Trophoblast cell (in vitro differentiated cells and primary cell): ENCODE data around the gene UGT1A8.

ENCODE experiments used
- DNase-seq, 2 donors: peaks; one replicate each; pipeline ENCODE4 v3.0.0-alpha.2; 2016
- H2AFZ ChIP-seq: 2 replicates; pipeline ENCODE4 v1.6.1; 2013; ENCODE audit warnings: low read length, moderate library complexity, mild to moderate bottlenecking; ENCODE audit not compliant: insufficient read depth, poor library complexity
- H2AK5ac ChIP-seq: 2 replicates; pipeline ENCODE4 v1.6.1; 2013; ENCODE audit warnings: mild to moderate bottlenecking, low read length
- H2BK120ac ChIP-seq: 2 replicates; pipeline ENCODE4 v1.6.1; 2013; ENCODE audit warnings: low read length, mild to moderate bottlenecking, moderate library complexity; ENCODE audit not compliant: insufficient read depth, poor library complexity
- H2BK12ac ChIP-seq: 2 replicates; pipeline ENCODE4 v1.6.1; 2013; ENCODE audit warnings: mild to moderate bottlenecking, low read length, moderate library complexity
- H2BK5ac ChIP-seq: 2 replicates; pipeline ENCODE4 v1.6.1; 2013; ENCODE audit warnings: low read length, low read depth, moderate library complexity, mild to moderate bottlenecking; ENCODE audit not compliant: poor library complexity
- H3K14ac ChIP-seq: 2 replicates; pipeline ENCODE4 v1.6.1; 2013; ENCODE audit warnings: mild to moderate bottlenecking, low read length
- H3K18ac ChIP-seq: 2 replicates; pipeline ENCODE4 v1.6.1; 2013; ENCODE audit warnings: mild to moderate bottlenecking, low read length
- H3K23ac ChIP-seq: 2 replicates; pipeline ENCODE4 v1.6.1; 2013; ENCODE audit warnings: low read length
- H3K27ac ChIP-seq: 2 replicates; pipeline ENCODE4 v1.5.1; 2013; ENCODE audit warnings: low read depth, mild to moderate bottlenecking, inconsistent platforms, low read length, moderate library complexity
- H3K27me3 ChIP-seq: 2 replicates; pipeline ENCODE4 v1.6.1; 2013; ENCODE audit warnings: inconsistent platforms, mild to moderate bottlenecking, low read length, moderate library complexity; ENCODE audit not compliant: insufficient read depth
- H3K36me3 ChIP-seq, 2 experiments: 1 replicate in 1 of 2; 2 replicates in 1 of 2; pipeline ENCODE4 v1.6.1; 2013; ENCODE audit warnings: low read length in 2 of 2, mild to moderate bottlenecking in 2 of 2, moderate library complexity in 1 of 2; ENCODE audit not compliant: insufficient read depth in 2 of 2, control insufficient read depth in 1 of 2
- H3K4ac ChIP-seq: 2 replicates; pipeline ENCODE4 v1.6.1; 2013; ENCODE audit warnings: low read depth, mild to moderate bottlenecking, low read length, moderate library complexity
- H3K4me1 ChIP-seq, 2 experiments: 1 replicate in 1 of 2; 2 replicates in 1 of 2; pipeline ENCODE4 v1.6.1; 2013; ENCODE audit warnings: low read length in 2 of 2, mild to moderate bottlenecking in 2 of 2, moderate library complexity in 1 of 2; ENCODE audit not compliant: insufficient read depth in 2 of 2, control insufficient read depth in 1 of 2
- H3K4me2 ChIP-seq: 2 replicates; pipeline ENCODE4 v1.6.1; 2013; ENCODE audit warnings: inconsistent platforms, mild to moderate bottlenecking, low read length, moderate library complexity
- H3K4me3 ChIP-seq: 2 replicates; pipeline ENCODE4 v1.5.1; 2013; ENCODE audit warnings: mild to moderate bottlenecking, low read depth, low read length, inconsistent platforms
- H3K79me1 ChIP-seq: one replicate; pipeline ENCODE4 v1.6.1; 2013; ENCODE audit warnings: low read length
- H3K79me2 ChIP-seq: 2 replicates; pipeline ENCODE4 v1.6.1; 2013; ENCODE audit warnings: low read length, mild to moderate bottlenecking; ENCODE audit not compliant: control insufficient read depth, insufficient read depth, poor library complexity
- H3K9ac ChIP-seq: 2 replicates; pipeline ENCODE4 v1.6.1; 2013; ENCODE audit warnings: mild to moderate bottlenecking, low read length
- H3K9me3 ChIP-seq: 2 replicates; pipeline ENCODE4 v1.6.1; 2013; ENCODE audit warnings: low read depth, mild to moderate bottlenecking, control low read depth, inconsistent platforms, low read length; ENCODE audit not compliant: insufficient read depth
- H4K12ac ChIP-seq: 2 replicates; pipeline ENCODE4 v1.6.1; 2013; ENCODE audit warnings: low read depth, mild to moderate bottlenecking, low read length, moderate library complexity
- H4K8ac ChIP-seq: 2 replicates; pipeline ENCODE4 v1.6.1; 2013; ENCODE audit warnings: low read depth, mild to moderate bottlenecking, low read length, moderate library complexity
- H4K91ac ChIP-seq: one replicate; pipeline ENCODE4 v1.6.1; 2013; ENCODE audit warnings: low read depth, mild to moderate bottlenecking, low read length, moderate library complexity
- WGBS: extraction: QIAGEN DNeasy Blood & Tissue Kit; methylation state at CpG from one replicate; pipeline ENCODE4 v1.1.7; 2013; ENCODE audit warnings: missing lambda C conversion rate; ENCODE audit not compliant: insufficient read length, insufficient coverage; ENCODE audit errors: extremely low coverage; 5-methylcytosine and 5-hydroxymethylcytosine counted together

The UGT1A8 gene

DNA sequence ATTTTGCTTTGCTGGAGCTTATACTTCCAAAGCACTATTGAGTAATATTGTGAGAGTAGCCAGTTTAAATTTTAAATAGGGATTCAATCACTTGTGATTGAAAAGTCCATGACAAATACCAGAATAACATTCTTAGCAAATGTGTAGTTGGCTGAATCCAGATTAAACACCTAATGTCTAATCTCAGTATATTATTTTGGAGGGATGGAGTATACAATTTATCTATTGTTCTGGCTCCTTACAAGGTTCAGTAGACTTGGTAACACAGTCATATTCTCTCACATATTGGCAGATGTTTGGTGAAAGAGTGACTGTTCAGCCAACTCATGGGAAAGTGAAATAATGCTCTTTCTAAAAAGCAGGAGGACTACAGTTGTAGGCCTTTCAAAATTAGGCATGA lies 56.5 kb downstream of the UGT1A8 start:
- H3K23ac ChIP-seq, result no peak overlapping the region

DNA sequence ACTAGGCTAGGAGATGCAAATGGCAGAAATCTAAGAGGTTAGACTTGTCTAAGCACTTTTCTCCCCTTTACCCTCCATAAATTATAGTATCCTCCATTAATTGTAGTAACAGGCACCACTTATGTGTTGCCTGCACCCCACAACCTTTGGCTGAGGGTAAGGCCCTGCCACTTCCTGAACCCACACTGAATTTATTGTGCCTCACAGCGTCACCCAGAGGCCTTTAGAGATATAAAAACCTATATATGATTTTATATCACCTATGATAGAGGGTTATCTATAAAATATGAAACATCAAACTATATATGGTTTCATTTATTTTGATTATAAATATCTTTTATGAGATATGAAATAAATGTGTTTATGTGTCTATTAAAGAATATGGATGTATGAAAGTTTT lies 56.9 kb downstream of the UGT1A8 start:
- Histone ChIP-seq H3K23ac (no peak overlapping the region), H3K18ac (no peak overlapping the region), H3K14ac (no peak overlapping the region), H3K4ac (no peak overlapping the region), H3K36me3 (no peaks in the 10 kb centered on the region), H2BK5ac (no peak overlapping the region), H3K4me1 (no peaks in the 10 kb centered on the region), H3K79me1 (no peaks in the 10 kb centered on the region), H3K9me3 (no peaks in the 10 kb centered on the region), H3K4me3 (no peak overlapping the region), H4K91ac (no peak overlapping the region), H2BK12ac (no peak overlapping the region), H3K79me2 (no peaks in the 10 kb centered on the region), H3K4me2 (no peak overlapping the region), H3K9ac (no peak overlapping the region), H2AK5ac (no peak overlapping the region), H3K27ac (no peak overlapping the region), H2AFZ (no peak overlapping the region), H3K27me3 (no peaks in the 10 kb centered on the region), H4K8ac (no peak overlapping the region), H4K12ac (no peak overlapping the region), H2BK120ac (no peak overlapping the region)
- WGBS, result no CpG with 5 or more reads among the region's 1 CpG
- no peak for DNase-seq

More for the DNA sequence above, 56.5 kb downstream of the UGT1A8 start:
- Histone ChIP-seq H3K9me3 (no peaks in the 10 kb centered on the region), H2BK12ac (no peak overlapping the region), H3K79me2 (no peaks in the 10 kb centered on the region), H2BK120ac (no peak overlapping the region), H3K4ac (no peak overlapping the region), H3K9ac (no peak overlapping the region), H3K36me3 (no peaks in the 10 kb centered on the region), H3K27me3 (no peaks in the 10 kb centered on the region), H2AK5ac (no peak overlapping the region), H2AFZ (no peak overlapping the region), H2BK5ac (no peak overlapping the region), H4K8ac (no peak overlapping the region), H3K27ac (no peak overlapping the region), H3K79me1 (no peaks in the 10 kb centered on the region), H4K12ac (no peak overlapping the region), H3K18ac (no peak overlapping the region), H4K91ac (no peak overlapping the region), H3K4me2 (no peak overlapping the region), H3K4me1 (no peaks in the 10 kb centered on the region), H3K4me3 (no peak overlapping the region), H3K14ac (no peak overlapping the region)
- DNase-seq, result no peak

DNA sequence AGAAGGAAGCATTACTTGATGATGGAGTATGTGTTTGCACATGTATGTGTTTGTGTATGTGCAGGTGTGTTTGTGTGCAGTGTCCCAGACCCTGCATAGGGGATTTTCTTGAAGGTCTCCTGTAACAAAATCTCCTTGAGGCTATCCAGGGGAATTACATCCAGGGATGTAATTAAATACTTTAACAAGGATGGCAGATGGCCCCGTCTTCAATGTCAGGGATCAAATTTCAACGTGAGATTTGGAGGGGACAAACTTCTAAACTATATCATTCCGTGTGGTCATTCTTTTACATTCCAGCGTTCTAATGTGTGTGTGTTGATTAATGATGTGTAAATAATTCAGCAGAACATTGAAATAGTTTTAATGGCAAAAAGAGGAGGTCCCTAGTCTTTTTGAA lies 57.6 kb downstream of the UGT1A8 start:
- Histone ChIP-seq H3K79me1 (no peaks in the 10 kb centered on the region), H3K14ac (no peak overlapping the region), H3K4me1 (no peaks in the 10 kb centered on the region), H4K8ac (no peak overlapping the region), H3K36me3 (no peaks in the 10 kb centered on the region), H3K9me3 (no peaks in the 10 kb centered on the region), H3K18ac (no peak overlapping the region), H3K23ac (no peak overlapping the region), H4K91ac (no peak overlapping the region), H3K79me2 (no peaks in the 10 kb centered on the region), H3K4ac (no peak overlapping the region), H2AK5ac (no peak overlapping the region), H2BK12ac (no peak overlapping the region), H3K27ac (no peak overlapping the region), H3K4me2 (no peak overlapping the region), H2AFZ (no peak overlapping the region), H4K12ac (no peak overlapping the region), H3K4me3 (no peak overlapping the region), H3K9ac (no peak overlapping the region), H2BK120ac (no peak overlapping the region), H3K27me3 (no peaks in the 10 kb centered on the region), H2BK5ac (no peak overlapping the region)
- no CpG with 5 or more reads among the region's 4 CpGs for WGBS
- DNase-seq, result no peak

DNA sequence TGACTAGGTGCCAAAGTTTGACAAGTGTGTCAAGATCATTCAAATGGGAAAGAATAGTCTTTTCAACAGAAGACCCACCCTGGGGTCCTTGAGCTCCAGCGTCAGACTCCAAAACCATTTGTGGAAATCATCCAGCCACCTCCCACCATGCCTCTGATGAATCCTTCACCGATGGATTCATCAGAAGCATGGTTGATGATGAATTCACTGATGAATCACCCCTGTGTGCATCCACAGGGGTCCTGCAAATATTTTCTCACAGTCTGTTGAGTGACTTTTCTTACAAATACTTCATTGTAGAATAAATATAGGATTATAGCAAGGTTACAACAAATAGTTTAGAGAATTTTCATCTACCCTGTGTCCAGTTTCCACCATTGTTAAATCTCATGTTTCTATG lies 58.6 kb downstream of the UGT1A8 start:
- Histone ChIP-seq H3K4ac (no peak overlapping the region), H3K18ac (no peak overlapping the region), H3K79me2 (no peaks in the 10 kb centered on the region), H2BK12ac (no peak overlapping the region), H2BK5ac (no peak overlapping the region), H2BK120ac (no peak overlapping the region), H3K79me1 (no peaks in the 10 kb centered on the region), H2AFZ (no peak overlapping the region), H4K8ac (no peak overlapping the region), H3K36me3 (no peaks in the 10 kb centered on the region), H3K4me3 (no peak overlapping the region), H3K9me3 (no peaks in the 10 kb centered on the region), H4K12ac (no peak overlapping the region), H2AK5ac (no peak overlapping the region), H3K23ac (no peak overlapping the region), H3K9ac (no peak overlapping the region), H3K27me3 (no peaks in the 10 kb centered on the region), H3K27ac (no peak overlapping the region), H3K4me2 (no peak overlapping the region), H3K4me1 (no peaks in the 10 kb centered on the region), H4K91ac (no peak overlapping the region), H3K14ac (no peak overlapping the region)
- no peak for DNase-seq
- no CpG with 5 or more reads among the region's 2 CpGs for WGBS
